KMS-11 (cell line): ENCODE measurements around the gene NFE2L3.

Experiments used
- H2AFZ ChIP-seq: fragments of 200-600 bp; sonication (generic); 2 replicates; pipeline ENCODE4 v1.6.1; 2016; ENCODE audit warnings: antibody characterized with exemption, mixed run types, low read depth
- H3K27ac ChIP-seq: fragments of 200-600 bp; sonication (generic); 2 replicates; pipeline ENCODE4 v1.6.1; 2016; ENCODE audit warnings: mild to moderate bottlenecking, mixed run types
- H3K27me3 ChIP-seq: fragments of 200-600 bp; sonication (generic); 2 replicates; pipeline ENCODE4 v1.6.1; 2017; ENCODE audit warnings: mild to moderate bottlenecking, low read depth, mixed run types, moderate library complexity; ENCODE audit not compliant: insufficient read depth
- H3K36me3 ChIP-seq: fragments of 200-600 bp; sonication (generic); 2 replicates; pipeline ENCODE4 v1.6.1; 2017; ENCODE audit warnings: mild to moderate bottlenecking, mixed run types; ENCODE audit not compliant: insufficient read depth
- H3K4me1 ChIP-seq: fragments of 200-600 bp; sonication (generic); 2 replicates; pipeline ENCODE4 v1.6.1; 2016; ENCODE audit warnings: mild to moderate bottlenecking, low read depth, mixed run types; ENCODE audit not compliant: poor library complexity, severe bottlenecking
- H3K4me2 ChIP-seq: fragments of 200-600 bp; sonication (generic); 2 replicates; pipeline ENCODE4 v1.7.0; 2016; ENCODE audit warnings: mild to moderate bottlenecking, mixed run types
- H3K4me3 ChIP-seq: fragments of 200-600 bp; sonication (generic); IDR thresholded peaks from 2 replicates; pipeline ENCODE4 v1.6.1; 2017; ENCODE audit warnings: low read depth, low read length, mixed read lengths; ENCODE audit not compliant: insufficient read depth
- H3K79me2 ChIP-seq: fragments of 200-600 bp; sonication (generic); 2 replicates; pipeline ENCODE4 v1.6.1; 2016; ENCODE audit warnings: low read depth, mixed run types; ENCODE audit not compliant: insufficient read depth
- H3K9ac ChIP-seq: fragments of 200-600 bp; sonication (generic); 2 replicates; pipeline ENCODE4 v1.6.1; 2016; ENCODE audit warnings: mild to moderate bottlenecking, mixed run types
- H4K20me1 ChIP-seq: fragments of 200-600 bp; sonication (generic); 2 replicates; pipeline ENCODE4 v1.6.1; 2016; ENCODE audit warnings: mild to moderate bottlenecking, mixed run types; ENCODE audit not compliant: insufficient read depth
- CTCF ChIP-seq: fragments of 200-600 bp; sonication (generic); conservative IDR thresholded peaks from 2 replicates; pipeline ENCODE4 v1.6.1; 2017; ENCODE audit warnings: low read depth, mild to moderate bottlenecking, antibody characterized with exemption, low read length, moderate library complexity, mixed read lengths

Gene NFE2L3

GRCh38 chr7:26227987-26228386, 76.0 kb downstream of the NFE2L3 start:
- H3K36me3 ChIP-seq, result no peaks in the 10 kb centered on the region
- no peak for TF ChIP-seq CTCF
- no peaks in the 10 kb centered on the region for H3K79me2 ChIP-seq
- no peak overlapping the region for H3K4me2 ChIP-seq
- H4K20me1 ChIP-seq, result no peaks in the 10 kb centered on the region
- no peaks in the 10 kb centered on the region for H3K27me3 ChIP-seq
- no peak overlapping the region for H3K27ac ChIP-seq
- no peak overlapping the region for H2AFZ ChIP-seq
- H3K4me1 ChIP-seq, result no peaks in the 10 kb centered on the region
- H3K9ac ChIP-seq, result no peak overlapping the region
- no peak overlapping the region for H3K4me3 ChIP-seq

- H2AFZ ChIP-seq, result no peak overlapping the region
- no peak overlapping the region for H3K4me2 ChIP-seq
- no peaks in the 10 kb centered on the region for H3K36me3 ChIP-seq
- H3K4me1 ChIP-seq, result no peaks in the 10 kb centered on the region
- H3K27me3 ChIP-seq, result no peaks in the 10 kb centered on the region
- H3K79me2 ChIP-seq, result no peaks in the 10 kb centered on the region
- no peak overlapping the region for H3K27ac ChIP-seq
- no peak overlapping the region for H3K4me3 ChIP-seq
- no peaks in the 10 kb centered on the region for H4K20me1 ChIP-seq
- H3K9ac ChIP-seq, result no peak overlapping the region
- TF ChIP-seq CTCF, result 0 out of 2 replicates have a peak, but pooled peaks have one; percentile 12
These were observed 82.0 kb downstream of the NFE2L3 start for GRCh38 chr7:26233902-26234511.
